Measurements from ENCODE around the gene ITGAD.
"Not testable (repeated sequence)": the region's sequence is repeated elsewhere in the genome, so short reads cannot be mapped to it uniquely, and the experiment has no call there.

Gene ITGAD

DNA sequence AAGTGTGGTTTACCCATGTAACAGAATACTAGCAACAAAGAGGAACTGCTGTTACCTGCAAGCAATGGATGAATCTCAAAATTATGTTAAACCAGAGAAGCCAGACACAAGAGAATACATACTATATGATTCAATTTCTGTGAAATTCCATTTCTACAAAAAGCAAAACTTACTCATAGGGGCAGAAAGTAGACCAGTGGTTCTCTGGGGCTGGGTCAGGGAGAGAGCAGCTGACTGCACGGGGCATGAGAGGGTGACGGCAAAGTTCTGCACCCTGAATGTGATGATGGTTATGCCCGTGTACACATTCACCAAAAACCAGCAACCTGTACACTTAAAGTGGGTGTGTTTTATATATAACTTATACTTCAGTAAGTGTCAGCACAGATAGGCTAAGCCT lies 46.4 kb downstream of the ITGAD start:
- no peaks in the 10 kb centered on the region for H3K27me3 Mint-ChIP-seq (ENCODE audit: low read depth)
- peak overlapping the region in 1 of 3 experiments; percentile 73 for H3K4me3 Mint-ChIP-seq
- no peak for TF ChIP-seq CTCF (IDR thresholded peaks at IDR 0.05; ENCODE audit: unreplicated experiment in 3 of 3)
- no peaks in the 10 kb centered on the region for H3K36me3 Mint-ChIP-seq (ENCODE audit: low read depth)
- H3K4me1 Mint-ChIP-seq: peaks cover 25% of the 10 kb centered on the region
- H3K27ac Mint-ChIP-seq: peak overlapping the region in 1 of 3 experiments; percentile 14
- no peaks in the 10 kb centered on the region for H3K9me3 Mint-ChIP-seq

DNA sequence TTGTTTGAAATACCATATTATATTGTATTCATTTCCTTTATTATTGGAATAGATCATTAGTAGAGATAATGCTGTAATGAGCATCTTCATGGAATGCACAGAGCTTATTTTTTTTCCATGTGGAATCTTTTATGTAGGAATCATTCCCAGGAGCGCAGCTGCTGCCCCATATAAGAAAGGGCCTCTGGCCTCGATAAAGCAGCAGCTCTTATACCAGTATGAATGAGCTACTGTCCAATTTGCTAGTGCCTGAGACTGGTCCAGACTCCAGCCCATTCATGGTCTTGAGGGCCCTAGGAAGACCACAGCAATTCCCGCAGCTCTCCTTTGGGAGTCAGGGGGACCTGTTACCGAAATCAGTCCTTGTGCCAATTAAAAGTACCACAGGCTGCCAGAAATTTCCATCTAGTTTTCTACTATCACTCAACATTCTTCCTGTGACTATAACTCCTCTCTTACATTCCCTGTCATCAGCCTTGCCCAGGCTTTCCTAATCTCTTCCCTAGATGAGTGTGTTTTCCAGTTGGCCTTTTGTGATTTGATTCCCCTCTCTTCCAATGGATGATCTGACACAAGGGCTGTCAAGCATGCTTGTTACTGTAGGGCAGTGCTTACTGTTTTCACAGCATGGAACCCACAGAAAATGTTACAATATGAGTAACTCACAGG lies 47.5 kb downstream of the ITGAD start:
- no peak for TF ChIP-seq CTCF (IDR thresholded peaks at IDR 0.05; ENCODE audit: unreplicated experiment in 3 of 3)
- peak overlapping the region; percentile 2 to 46 (median 37) for H3K4me3 Mint-ChIP-seq
- H3K27ac Mint-ChIP-seq: peak overlapping the region in 2 of 3 experiments; percentile 1 to 12
- H3K36me3 Mint-ChIP-seq (ENCODE audit: low read depth): no peaks in the 10 kb centered on the region
- H3K9me3 Mint-ChIP-seq: no peaks in the 10 kb centered on the region
- no peaks in the 10 kb centered on the region for H3K27me3 Mint-ChIP-seq (ENCODE audit: low read depth)
- H3K4me1 Mint-ChIP-seq: peaks cover 25% of the 10 kb centered on the region

DNA sequence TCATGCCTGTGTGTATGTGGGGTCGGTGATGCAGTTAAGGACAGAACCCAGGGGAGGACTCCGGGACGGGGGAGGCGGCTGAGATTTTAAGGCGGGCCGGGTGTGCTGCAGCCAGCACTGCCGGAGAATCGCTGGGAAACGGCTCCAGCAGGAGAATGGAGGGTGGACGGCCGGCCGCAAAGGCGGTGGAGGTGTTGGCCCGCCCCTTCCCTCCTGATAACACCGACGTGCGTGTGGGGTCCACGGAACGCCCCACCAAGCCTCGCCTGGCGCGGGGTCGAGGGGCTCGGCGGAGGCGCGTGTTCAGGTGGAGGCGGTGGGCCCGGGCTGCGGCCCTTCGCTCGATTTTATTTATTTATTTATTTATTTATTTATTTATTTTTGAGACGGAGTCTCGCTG lies 48.8 kb downstream of the ITGAD start:
- H3K27ac Mint-ChIP-seq: peak overlapping the region; percentile 65 to 83 (median 80)

GRCh38 chr16:31445931-31446330 lies 52.8 kb downstream of the ITGAD start:
- H3K27ac Mint-ChIP-seq; H3K27me3 Mint-ChIP-seq (ENCODE audit: low read depth); H3K36me3 Mint-ChIP-seq (ENCODE audit: low read depth); H3K4me3 Mint-ChIP-seq; H3K9me3 Mint-ChIP-seq: not testable (repeated sequence)
- H3K4me1 Mint-ChIP-seq: peaks cover 11% of the 10 kb centered on the region

More for the DNA sequence above, 48.8 kb downstream of the ITGAD start:
- H3K36me3 Mint-ChIP-seq (ENCODE audit: low read depth): no peaks in the 10 kb centered on the region
- no peak for TF ChIP-seq CTCF (IDR thresholded peaks at IDR 0.05; ENCODE audit: unreplicated experiment in 3 of 3)
- peak overlapping the region; percentile 88 to 91 (median 91) for H3K4me3 Mint-ChIP-seq
- H3K27me3 Mint-ChIP-seq (ENCODE audit: low read depth): no peaks in the 10 kb centered on the region
- peaks cover 25% of the 10 kb centered on the region for H3K4me1 Mint-ChIP-seq
- no peaks in the 10 kb centered on the region for H3K9me3 Mint-ChIP-seq

- TF ChIP-seq CTCF (IDR thresholded peaks at IDR 0.05; ENCODE audit: unreplicated experiment in 3 of 3): no peak
- Mint-ChIP-seq H3K36me3 (ENCODE audit: low read depth) (no peaks in the 10 kb centered on the region), H3K27ac (peak overlapping the region in 1 of 3 experiments; percentile 16), H3K9me3 (no peaks in the 10 kb centered on the region), H3K4me3 (no peak overlapping the region), H3K4me1 (peaks cover 31% of the 10 kb centered on the region), H3K27me3 (ENCODE audit: low read depth) (no peaks in the 10 kb centered on the region)
These were observed 58.1 kb downstream of the ITGAD start for GRCh38 chr16:31451201-31451600.

GRCh38 chr16:31451681-31452351 lies 58.7 kb downstream of the ITGAD start:
- H3K9me3 Mint-ChIP-seq: no peaks in the 10 kb centered on the region
- peaks cover 32% of the 10 kb centered on the region for H3K4me1 Mint-ChIP-seq
- TF ChIP-seq CTCF (IDR thresholded peaks at IDR 0.05; ENCODE audit: unreplicated experiment in 3 of 3): peak; percentile 65 to 77 (median 71)
- peak overlapping the region in 1 of 3 experiments; percentile 11 for H3K4me3 Mint-ChIP-seq
- H3K27ac Mint-ChIP-seq: peak overlapping the region; percentile 16 to 50 (median 17)
- H3K36me3 Mint-ChIP-seq (ENCODE audit: low read depth): no peaks in the 10 kb centered on the region
- H3K27me3 Mint-ChIP-seq (ENCODE audit: low read depth): no peaks in the 10 kb centered on the region
